Activated naive CD4-positive, alpha-beta T cell (primary cell): Measurements from ENCODE around the gene SKP1.

Source experiments
- DNase-seq, 4 experiments: peaks; one replicate each; lab custom pipeline; 2025; lab: John Stamatoyannopoulos, UW

Gene SKP1

DNA sequence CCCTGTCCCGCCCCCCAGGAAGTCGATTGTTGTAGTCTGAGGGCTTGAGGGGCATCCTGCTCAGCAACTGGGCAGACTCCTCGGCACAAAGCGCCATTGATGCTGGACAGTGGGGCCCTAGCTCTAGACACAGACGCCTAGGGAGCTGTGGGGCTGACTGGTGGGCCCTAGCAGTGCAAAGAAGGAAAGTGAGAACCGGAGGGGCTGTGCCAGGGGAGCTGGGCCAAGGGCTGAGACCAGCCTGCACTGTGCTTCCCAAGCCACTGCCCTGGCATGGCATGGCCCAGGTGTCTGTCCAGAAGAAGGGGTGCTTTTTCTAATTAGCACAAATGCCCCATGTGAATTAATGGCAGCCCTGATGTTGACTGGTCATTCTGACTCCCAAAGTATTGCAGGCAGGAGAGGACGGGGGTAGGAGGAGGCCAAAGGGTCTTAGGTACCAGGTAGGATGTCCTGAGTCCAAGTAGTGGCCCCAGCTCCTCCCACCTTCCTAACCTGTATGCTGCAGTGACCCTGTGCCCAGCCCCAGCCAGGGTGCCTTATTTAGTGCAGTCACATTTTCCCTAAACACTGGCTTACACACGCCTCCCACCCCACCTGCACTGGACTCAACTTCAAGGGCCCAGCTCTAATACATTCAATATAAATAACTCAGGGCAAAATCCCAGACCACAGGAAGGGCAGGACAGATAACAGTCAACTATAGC lies 46.4 kb downstream of the SKP1 start:
- no peak for DNase-seq

DNA sequence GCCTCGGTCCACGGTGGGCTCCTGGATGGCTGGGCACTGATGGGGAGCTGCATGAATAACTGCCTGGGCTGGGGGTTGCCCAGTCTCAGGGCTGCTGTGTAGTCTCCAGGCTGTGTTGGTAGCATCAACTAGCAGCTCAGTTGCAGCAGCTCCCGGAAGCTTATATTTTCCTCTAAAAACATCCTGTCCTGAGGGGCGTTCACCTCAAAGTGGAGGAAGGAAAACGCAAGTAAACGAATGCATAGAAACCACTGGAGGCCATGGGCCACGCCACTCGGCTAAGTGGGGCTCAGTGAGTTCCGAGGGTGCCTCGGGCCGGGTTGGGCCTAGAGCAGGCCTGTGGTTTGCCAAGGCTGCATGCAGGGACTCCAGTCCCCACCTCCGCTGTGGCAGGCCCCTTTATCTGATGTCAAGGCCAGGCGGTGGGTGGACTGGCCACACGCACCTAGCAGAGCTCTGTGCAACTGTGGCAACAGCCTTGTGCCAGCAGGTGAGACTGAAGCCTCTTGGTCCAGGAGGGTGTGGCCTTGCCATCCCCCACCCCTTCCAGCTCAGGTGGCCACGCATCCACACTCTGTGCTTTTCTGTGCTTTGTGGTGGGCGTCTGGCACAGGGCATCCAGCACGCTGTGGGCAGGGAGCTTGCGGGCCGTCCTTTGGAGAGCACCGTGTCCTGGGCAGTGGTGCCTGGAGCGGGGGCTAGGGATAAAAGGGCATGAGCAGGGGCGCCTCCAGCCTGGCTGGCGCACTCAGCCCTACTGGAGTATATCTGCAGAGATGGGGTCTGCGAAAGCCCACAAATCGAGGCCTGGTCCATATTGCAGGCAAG lies 47.1 kb downstream of the SKP1 start:
- DNase-seq = peak in 1 of 4 experiments; percentile 33

DNA sequence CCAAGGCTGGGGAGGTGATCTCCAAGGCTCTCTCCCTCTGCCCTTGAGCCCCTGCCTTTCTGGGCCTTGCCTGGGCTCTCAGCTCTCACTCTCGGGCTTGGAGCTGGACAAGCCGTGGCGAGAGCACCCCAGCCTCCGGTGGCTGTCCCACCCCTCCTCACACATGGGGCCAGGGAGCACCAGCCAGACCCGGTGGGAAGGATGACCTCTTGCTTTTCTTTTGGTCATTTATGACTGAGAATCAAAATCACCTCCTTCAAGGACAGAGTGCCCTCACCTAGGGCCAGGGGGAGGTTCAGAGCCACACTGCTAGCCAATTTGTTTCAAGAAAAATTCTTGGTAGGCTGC lies 48.1 kb downstream of the SKP1 start:
- DNase-seq = no peak

DNA sequence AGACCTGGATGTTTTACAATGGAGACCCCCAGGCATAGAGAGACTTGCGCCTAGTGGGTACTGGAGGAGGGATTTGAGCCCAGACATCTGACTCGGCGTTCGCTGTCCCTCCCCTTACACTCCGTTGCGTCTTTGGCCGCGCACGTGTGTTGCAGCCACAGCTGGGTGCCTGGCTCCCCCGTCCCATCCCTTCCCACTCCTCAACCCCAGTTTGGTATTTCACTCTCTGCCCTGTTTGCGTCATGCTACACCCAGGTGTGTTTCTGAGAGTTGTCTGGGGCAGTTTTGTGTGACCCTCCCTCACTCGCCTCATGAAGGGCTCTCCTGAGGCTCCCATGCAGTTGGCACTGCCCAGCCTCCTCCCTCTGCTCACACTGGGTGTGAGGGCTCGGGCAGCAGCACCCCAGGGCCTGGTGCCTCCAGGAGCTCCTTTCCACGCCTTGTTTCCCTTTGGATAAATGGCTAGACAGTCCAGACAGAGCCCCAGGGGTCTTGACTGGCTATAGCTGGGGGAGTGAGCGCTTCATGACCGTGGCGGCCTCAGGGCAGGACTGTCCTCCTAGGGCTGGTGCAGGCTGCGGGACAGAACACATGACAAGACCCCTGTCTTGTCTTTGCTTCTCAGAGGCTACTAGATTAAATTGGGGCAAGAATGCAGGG lies 48.6 kb downstream of the SKP1 start:
- DNase-seq = no peak

DNA sequence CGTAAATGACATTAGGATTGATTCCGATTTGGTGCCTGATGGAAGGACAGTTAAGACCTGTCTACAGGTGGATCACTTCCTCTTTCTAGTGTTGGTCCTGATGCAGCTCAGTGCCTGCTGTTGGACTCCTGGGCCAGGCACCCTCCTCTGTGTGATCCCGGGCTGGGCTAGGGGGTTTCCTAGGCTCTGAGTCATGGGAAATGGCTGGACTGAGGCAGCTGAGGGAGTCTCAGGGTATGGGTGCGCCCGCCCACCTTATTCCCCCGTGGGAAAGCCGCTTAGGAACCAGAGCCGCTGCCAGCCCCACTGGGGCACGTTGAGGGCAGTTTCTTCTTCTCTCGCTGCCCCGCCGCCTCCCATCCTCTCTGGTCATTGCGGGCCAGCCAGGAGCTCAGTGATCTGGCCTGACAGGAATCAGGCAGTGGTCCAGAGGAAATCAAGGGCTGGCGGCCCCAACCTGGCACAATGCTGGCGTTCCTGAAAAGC lies 49.3 kb downstream of the SKP1 start:
- DNase-seq = no peak

DNA sequence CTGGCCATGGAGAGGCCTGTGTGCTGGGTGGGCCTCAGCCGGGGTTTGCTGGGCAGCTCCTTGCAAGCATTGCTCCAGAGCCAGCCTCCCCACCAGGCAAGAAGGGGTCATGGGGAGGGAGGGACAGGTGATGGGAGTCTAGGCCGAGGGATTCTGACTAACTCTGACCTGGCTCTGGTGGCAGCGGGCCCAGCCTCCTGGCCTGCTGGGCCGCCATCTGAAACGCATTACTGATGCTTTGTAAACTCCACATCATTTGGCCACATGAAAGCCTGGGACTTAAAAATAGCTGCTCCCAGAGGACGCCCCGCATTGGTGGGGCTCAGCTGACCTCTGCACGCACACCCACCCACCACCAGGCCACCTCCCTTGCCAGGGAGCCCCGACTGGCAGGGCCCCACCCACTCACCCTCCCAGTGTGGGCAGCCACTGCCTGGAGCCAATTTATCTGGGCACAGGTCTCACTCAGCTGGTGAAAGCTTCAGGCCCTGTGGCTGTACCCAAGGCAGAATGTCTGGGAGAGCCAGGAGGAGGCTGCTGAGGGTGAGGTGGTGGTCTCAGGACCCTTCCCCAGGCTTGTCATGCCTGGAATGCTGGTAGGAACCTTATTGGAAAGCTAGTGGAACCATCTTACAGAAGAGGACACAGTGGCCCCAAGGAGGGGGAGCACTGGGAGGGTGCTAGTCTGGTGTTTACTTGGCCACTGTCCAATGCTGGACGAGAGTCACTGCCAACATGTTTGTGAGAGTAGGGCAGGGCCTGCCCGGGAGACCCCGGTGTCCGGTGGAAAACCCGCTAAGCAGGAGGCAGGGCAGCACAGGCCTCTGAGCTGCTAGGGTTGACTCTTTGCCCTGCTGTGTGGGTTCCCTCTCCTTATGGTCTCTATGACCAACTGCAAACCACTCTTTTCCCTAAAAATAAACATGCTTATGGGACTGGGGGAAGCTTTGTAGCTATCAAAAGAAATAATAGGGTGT lies 51.4 kb downstream of the SKP1 start:
- DNase-seq = no peak

DNA sequence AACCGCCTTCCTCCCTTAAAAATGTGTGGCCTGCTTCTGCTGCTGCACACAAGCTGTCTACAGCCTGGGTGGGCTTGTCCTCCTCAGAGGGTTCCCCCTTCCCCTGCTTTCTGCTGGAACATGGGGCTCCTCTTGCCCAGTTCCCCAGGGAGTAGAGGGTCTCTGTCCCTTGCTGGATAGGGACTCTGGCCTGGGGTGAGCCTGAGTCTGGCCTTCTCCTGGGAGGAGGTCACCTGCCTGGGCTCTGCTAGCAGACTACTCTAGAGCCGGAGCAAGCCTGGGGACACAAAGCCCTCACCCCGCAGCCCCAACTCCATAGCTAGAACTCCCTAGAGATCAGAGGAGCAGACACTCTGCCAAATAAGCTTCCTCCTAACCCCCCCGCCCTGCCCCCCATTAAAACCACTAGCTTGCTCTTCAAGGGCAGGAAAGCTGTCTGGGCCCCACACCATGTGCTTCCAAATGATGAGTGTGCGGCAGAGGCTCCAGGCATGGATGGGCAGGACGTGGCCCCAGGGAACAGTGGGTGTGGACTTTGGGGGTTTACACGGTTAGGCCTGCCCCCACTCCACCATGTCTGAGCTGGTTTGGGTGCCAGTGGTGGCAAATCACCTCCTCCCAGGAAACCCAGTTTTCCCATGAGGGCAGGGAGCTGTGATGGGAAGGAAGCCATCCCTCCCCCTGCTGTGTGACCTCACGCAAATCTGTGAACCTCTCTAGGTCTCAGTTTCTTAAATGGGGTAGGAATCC lies 52.3 kb downstream of the SKP1 start:
- DNase-seq = peak in 2 of 4 experiments; percentile 26 to 41

DNA sequence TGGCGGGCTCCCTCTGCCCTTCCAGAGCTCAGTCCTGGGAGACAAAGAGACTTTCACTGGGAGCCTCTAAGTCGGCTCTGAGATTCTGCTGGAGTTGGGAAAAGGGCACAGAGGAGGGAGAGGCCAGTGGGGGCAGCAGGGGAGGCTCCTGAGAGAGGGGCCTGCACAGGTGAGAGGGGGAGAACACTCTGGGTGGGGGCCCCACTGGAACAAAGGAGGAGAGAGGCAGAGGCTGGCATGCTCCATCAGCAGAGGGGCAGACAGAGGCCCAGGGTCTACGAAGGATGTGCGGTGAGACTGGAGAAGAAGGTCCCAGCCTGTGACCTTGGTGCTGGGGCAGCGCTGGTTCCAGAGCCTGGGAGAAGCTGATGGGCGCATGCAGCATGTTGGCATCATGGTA lies 53.4 kb downstream of the SKP1 start:
- no peak for DNase-seq

DNA sequence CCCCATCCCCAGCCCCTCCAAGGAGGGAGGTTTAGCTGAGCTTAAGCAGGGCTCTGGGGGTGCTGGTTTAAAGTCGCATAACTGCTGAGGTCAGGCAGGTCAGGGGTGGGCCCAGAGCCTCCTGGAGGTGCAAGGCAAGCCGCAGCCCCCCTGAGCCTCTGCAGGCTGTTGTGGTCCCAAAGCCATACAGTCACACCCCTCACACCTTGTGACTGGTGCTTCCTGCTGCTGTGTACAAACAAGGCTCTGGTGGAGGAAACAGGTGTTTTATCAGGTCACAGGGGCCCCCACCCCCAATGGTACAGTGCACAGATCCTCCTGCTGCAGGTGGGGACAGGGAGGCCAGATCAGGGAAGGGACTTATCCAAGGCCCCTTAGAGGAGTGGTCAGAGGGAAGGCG lies 54.2 kb downstream of the SKP1 start:
- DNase-seq = peak in 2 of 4 experiments; percentile 30 to 52

DNA sequence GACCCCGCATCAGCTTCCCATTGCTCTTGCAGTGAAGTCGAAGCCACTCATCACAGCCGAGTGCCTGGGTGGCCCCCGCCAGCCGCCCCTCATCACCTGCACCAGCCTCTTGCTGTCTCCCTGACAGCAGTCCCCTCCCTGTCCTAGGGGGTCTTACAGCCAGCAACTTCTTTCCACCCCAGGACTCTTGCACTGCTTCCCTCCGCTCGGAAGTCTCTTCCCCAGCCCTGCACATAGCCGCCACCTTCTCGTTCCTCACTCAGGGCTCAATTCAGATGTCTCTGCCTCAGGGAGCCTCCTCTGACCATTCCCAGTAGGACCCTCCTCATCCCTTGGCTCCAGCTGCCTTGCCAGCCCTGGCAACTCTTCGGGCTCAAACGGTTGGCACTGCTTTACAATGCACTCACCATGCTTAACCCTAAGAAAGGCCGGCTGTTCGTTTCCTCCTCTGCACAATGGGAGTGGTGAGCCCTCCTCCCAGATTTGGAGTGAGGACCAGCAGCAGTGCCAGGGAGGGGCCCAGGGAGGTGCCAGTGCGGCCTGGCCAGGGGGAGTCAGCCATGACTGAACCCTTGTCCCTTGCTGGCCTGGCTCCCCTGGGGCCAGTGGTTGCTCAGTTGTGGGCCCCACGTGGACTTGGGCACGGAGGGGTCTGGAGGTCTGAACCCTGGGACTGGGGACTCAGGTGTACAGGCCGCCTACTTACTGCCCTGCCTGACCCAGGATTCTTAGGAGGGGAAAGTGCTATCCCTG lies 56.2 kb downstream of the SKP1 start:
- no peak for DNase-seq

DNA sequence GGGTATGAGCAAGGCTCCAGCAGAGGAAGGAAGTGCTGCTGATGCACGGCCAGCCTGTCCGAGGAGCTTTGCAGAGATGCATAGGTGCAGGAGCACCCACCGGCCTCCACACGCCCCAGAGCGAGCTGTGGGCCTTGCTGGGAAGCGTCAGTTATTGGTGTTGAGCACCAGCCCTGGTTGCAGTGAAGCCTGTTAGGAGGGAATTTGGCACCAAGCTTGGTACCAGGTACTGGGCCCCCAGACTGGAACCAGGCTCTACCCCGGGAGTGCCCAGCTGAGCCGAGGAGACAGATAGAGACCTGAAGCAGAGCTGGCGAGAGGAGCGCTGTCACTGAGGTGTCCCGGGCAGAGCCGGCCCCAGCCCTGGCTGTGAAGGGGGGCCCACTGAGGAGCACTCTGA lies 57.0 kb downstream of the SKP1 start:
- peak in 1 of 4 experiments; percentile 24 for DNase-seq

DNA sequence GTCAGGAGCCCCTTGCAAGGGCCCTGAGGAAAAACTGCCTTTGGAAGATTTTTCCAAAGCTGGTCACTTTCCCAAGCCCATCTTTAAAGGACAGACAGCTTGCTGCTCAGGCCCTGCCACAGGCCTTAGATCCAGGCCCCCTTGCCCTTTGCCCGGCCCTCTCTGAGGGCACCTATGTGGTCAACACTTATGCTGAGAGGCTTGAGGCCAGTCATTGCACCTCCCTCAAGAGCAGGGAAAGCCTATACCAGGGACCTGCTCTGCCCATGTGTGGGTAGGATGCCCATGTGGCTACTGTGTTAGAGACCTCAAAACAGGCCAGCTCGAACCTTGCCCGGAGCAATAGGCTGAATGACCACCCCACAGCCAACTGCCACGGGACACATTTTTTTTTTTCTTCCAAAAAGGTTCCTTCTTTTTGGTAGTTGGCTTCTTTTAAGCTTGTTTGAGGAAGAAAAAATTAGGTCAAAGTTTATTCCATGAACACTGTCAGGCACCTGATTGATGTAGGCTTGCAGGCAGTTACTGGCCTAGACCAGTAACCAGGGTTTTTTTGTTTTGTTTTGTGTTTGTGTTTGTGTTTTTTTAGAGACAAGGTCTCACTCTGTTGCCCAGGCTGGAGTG lies 58.4 kb downstream of the SKP1 start:
- no peak for DNase-seq

DNA sequence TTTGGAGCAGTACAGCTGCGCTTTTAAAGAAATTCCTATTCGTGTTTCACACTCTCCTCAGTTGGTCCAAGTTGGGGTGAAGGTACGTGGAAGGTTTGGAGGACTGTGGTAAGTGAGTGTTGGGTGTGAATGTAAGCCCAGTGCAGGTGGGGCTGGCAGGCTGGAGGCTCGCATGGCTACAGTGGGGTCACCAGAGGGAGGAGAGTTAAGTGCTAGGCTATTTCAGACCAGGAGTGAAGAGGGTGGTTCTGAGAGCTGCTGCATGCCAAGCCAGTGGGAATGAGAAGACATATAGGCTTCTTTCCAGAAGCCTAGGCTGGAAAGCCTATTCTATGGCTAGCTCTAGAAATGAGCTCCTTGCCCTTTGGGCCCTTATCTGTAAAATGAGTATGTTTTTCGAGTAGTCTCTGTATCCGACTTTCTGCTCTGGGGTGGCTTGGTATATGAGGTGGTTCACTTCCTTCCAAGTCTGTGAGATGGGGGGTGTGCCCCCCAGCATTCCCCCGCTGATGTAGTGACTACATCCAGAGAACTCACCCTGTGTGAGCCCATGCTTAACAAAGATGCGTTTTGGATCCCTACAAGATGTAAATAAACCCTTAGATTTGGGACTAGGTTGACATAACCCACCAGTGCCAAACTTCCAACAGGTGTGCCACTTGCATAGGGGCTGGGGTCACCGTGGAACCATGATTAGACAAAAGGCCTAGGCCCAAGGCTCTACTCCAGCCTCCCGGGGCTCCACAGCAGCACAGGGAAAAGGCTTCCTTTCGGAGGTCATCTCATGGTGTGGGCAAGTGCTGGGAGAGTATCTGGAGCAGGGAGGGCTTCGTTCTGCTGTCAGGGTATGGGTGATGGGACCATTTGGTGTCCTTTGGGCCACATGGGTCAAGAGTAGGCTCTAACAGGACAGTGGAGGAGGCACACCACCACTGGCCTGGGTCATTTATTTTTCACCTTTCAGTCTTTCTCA lies 59.7 kb downstream of the SKP1 start:
- peak in 1 of 4 experiments; percentile 17 for DNase-seq

DNA sequence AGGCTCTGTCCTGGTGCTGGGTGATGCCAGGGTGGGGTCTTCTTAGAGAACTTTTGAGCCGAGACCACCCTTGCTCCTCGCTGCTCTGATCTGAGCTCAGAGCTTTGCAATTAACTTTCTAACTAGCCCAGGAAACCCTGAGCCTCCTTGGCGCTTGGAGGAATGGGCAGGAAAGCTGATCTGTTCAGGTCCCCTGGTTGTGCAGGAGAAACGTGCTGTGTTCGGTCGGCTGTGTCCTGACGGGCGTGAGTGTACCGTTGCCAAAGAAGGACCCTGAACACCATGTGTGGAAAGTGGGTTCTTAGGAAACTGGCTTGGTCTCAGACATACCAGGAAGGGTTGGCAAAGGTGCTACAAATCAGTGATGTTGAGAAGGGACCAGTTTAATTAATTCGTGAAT lies 60.5 kb downstream of the SKP1 start:
- no peak for DNase-seq

DNA sequence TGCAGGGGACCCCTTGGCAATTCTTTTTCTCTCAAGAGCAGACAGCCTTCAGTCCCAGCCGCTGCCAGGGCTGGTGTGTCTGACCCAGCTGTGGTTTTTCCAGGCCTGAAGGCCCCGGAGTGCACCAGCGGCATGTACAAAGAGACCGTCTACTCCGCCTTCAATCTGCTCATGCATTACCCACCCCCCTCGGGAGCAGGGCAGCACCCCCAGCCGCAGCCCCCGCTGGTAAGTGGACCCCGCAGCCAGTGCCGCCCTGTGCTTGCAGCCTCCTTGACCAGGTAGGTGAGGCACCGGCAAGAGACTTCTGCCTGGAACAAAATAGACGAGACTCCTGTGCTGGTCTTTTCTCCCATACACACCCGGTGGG lies 61.0 kb downstream of the SKP1 start:
- DNase-seq = no peak

DNA sequence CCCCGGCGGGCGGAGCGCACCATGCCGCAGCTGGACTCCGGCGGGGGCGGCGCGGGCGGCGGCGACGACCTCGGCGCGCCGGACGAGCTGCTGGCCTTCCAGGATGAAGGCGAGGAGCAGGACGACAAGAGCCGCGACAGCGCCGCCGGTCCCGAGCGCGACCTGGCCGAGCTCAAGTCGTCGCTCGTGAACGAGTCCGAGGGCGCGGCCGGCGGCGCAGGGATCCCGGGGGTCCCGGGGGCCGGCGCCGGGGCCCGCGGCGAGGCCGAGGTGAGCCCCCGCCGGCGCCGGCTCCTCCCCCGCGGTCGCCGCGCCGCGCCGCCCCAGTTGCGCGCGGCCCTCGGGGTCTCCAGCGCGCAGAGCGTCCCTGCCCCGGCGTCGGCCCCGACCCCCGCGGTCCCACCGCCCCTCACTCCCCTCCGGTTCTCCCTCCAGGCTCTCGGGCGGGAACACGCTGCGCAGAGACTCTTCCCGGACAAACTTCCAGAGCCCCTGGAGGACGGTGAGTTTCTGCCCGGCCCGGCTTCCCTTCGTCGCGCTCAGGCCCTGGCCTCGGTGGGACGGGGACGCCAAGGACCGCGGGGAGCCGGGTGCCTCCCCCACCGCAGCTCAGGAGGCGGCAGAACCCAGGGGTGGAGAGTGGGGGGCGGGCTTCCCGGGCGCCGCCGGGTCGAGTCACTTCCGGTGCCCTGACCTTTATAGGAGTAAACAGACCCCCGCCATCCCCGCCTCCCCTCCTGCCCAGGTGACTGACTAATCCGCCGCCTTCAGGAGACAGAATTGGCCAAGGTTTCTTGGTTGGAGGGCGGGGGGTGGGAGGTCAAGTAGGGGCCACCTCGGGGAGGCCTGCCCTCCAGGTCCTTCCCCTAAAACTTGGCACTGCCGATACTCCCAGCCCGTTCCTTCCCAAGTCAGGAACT lies 61.6 kb downstream of the SKP1 start:
- peak; percentile 32 to 80 (median 61) for DNase-seq
